Brain pericyte (primary cell): Measurements from ENCODE around the gene KCNK7.
"Not testable (repeated sequence)": the region's sequence is repeated elsewhere in the genome, so short reads cannot be mapped to it uniquely, and the experiment has no call there.

ENCODE experiments used
- DNase-seq: peaks from one replicate; pipeline ENCODE4 v3.0.0-alpha.2; 2012; ENCODE audit warnings: low read depth, low spot score

Gene KCNK7

GRCh38 chr11:65573391-65574079, 22.1 kb downstream of the KCNK7 start:
- no peak for DNase-seq

GRCh38 chr11:65572356-65573051, 23.1 kb downstream of the KCNK7 start, which contains the start of gene FAM89B:
TSS of gene FAM89B (plus strand) at chr11:65572538. CDS start at chr11:65572670, 132 bp downstream.
- no peak for DNase-seq

GRCh38 chr11:65571940-65572339, 23.7 kb downstream of the KCNK7 start:
- DNase-seq: no peak

GRCh38 chr11:65571420-65571819, 24.2 kb downstream of the KCNK7 start:
- DNase-seq: no peak

GRCh38 chr11:65569973-65570918, 25.4 kb downstream of the KCNK7 start, which contains the start of gene ZNRD2:
TSS of gene ZNRD2 (plus strand) at chr11:65570477. CDS start at chr11:65570492, 15 bp downstream.
- peak; percentile 89 for DNase-seq

GRCh38 chr11:65569164-65569972, 26.2 kb downstream of the KCNK7 start:
- DNase-seq: no peak

GRCh38 chr11:65565624-65566453, 29.8 kb downstream of the KCNK7 start:
- DNase-seq: no peak

GRCh38 chr11:65564879-65565559, 30.6 kb downstream of the KCNK7 start:
- not testable (repeated sequence) for DNase-seq

- no peak for DNase-seq
Measured at GRCh38 chr11:65563601-65564000, 32.0 kb downstream of the KCNK7 start.

GRCh38 chr11:65562788-65563187, 32.8 kb downstream of the KCNK7 start:
- DNase-seq: no peak

- no peak for DNase-seq
Measured at GRCh38 chr11:65562020-65562419, 33.6 kb downstream of the KCNK7 start.

- DNase-seq: peak; percentile 72
Measured at GRCh38 chr11:65560555-65561418, 34.8 kb downstream of the KCNK7 start.

GRCh38 chr11:65559951-65560537, 35.6 kb downstream of the KCNK7 start:
- no peak for DNase-seq

GRCh38 chr11:65559535-65559934, 36.1 kb downstream of the KCNK7 start:
- DNase-seq: no peak

GRCh38 chr11:65558930-65559509, 36.6 kb downstream of the KCNK7 start:
- DNase-seq: no peak

- DNase-seq: no peak
Measured at GRCh38 chr11:65558002-65558929, 37.3 kb downstream of the KCNK7 start, which contains the start of gene LTBP3. TSS of gene LTBP3 (minus strand) at chr11:65558359. CDS start at chr11:65557959, 400 bp downstream.
